T-helper 2 cell (primary cell): ENCODE results near the gene CDHR4.
"Not testable (repeated sequence)": the region's sequence is repeated elsewhere in the genome, so short reads cannot be mapped to it uniquely, and the experiment has no call there.

Experiments used
- DNase-seq, 5 experiments: peaks; one replicate each; pipeline versions ENCODE4 v3.0.0 to v3.0.0-alpha.2; 2012 to 2022

The CDHR4 gene

GRCh38 chr3:49803465-49804140, 3.9 kb upstream of the CDHR4 start:
- DNase-seq, result peak in 4 of 5 experiments; percentile 22 to 54 (median 36)

- DNase-seq, result peak; percentile 72 to 86 (median 82)
Measured at GRCh38 chr3:49802719-49803464, 3.2 kb upstream of the CDHR4 start, which contains the start of gene INKA1. INKA1 (plus strand) TSS chr3:49803261; CDS start chr3:49803393, 132 bp downstream.

- no peak for DNase-seq
Measured at GRCh38 chr3:49801160-49801559, 1.5 kb upstream of the CDHR4 start.

- DNase-seq, result no peak
Measured at GRCh38 chr3:49799105-49799504, 568 bp downstream of the CDHR4 start.

- no peak for DNase-seq
Measured at GRCh38 chr3:49794926-49795905, 4.5 kb downstream of the CDHR4 start.

- no peak for DNase-seq
Measured at GRCh38 chr3:49794431-49794830, 5.2 kb downstream of the CDHR4 start.

GRCh38 chr3:49793486-49794085, 6.1 kb downstream of the CDHR4 start:
- no peak for DNase-seq

GRCh38 chr3:49792371-49793150, 7.1 kb downstream of the CDHR4 start:
- DNase-seq, result no peak

- no peak for DNase-seq
Measured at GRCh38 chr3:49791571-49791970, 8.1 kb downstream of the CDHR4 start.

GRCh38 chr3:49790626-49791411, 8.9 kb downstream of the CDHR4 start:
- no peak for DNase-seq

GRCh38 chr3:49788056-49788455, 11.6 kb downstream of the CDHR4 start:
- DNase-seq, result no peak

- no peak for DNase-seq
Measured at GRCh38 chr3:49787536-49787935, 12.1 kb downstream of the CDHR4 start.

GRCh38 chr3:49787182-49787464, 12.6 kb downstream of the CDHR4 start:
- DNase-seq, result no peak

GRCh38 chr3:49786357-49787181, 13.1 kb downstream of the CDHR4 start, which contains the start of gene IP6K1:
IP6K1 (minus strand) TSS chr3:49786542; CDS start chr3:49748040, 38,502 bp downstream.
- DNase-seq, result peak; percentile 95 to 100 (median 99)

GRCh38 chr3:49785565-49786356, 13.9 kb downstream of the CDHR4 start:
- peak in 1 of 5 experiments; percentile 59 for DNase-seq

GRCh38 chr3:49782277-49782676, 17.4 kb downstream of the CDHR4 start:
- DNase-seq, result not testable (repeated sequence)

GRCh38 chr3:49781415-49782199, 18.1 kb downstream of the CDHR4 start:
- no peak for DNase-seq

GRCh38 chr3:49780975-49781365, 18.7 kb downstream of the CDHR4 start:
- DNase-seq, result not testable (repeated sequence)
